Measurements from ENCODE around the gene C19orf33. TPM values are rescaled to one million over a fixed set of nuclear protein-coding genes. Genes with fewer than 3 reads are reported as not detected.
A peak's percentile ranks its signal among the peaks of the same experiment; 100 is the strongest.

Gene C19orf33
- total RNA-seq, 2 donors from 2014 or later = 111 to 159 TPM

DNA sequence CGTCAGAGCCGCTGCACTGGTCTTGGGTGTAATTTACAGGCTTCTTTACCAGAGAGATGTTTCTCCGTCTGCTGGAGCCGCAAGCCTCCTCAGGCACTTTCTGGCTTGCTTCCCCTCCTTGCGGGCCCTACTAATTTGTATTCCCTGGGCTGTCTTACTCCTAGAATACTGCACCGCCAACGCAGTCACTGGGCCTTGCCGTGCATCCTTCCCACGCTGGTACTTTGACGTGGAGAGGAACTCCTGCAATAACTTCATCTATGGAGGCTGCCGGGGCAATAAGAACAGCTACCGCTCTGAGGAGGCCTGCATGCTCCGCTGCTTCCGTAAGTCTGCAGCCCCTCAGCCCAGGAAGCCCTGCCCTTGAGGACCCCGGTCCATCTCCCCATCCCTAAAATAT, 14.1 kb upstream of the C19orf33 start:
- Histone ChIP-seq H3K36me3 (peaks cover 4% of the 10 kb centered on the region), H3K9me3 (no peaks in the 10 kb centered on the region), H3K9ac (ENCODE audit: low read depth in 2 of 2, low read length in 2 of 2) (peak overlapping the region in 1 of 2 donors; percentile 4), H3K27me3 (no peaks in the 10 kb centered on the region), H3K4me1 (no peaks in the 10 kb centered on the region), H3K4me3 (no peak overlapping the region), H3K27ac (no peak overlapping the region)
- no peak for DNase-seq
- TF ChIP-seq, protein P1, sequence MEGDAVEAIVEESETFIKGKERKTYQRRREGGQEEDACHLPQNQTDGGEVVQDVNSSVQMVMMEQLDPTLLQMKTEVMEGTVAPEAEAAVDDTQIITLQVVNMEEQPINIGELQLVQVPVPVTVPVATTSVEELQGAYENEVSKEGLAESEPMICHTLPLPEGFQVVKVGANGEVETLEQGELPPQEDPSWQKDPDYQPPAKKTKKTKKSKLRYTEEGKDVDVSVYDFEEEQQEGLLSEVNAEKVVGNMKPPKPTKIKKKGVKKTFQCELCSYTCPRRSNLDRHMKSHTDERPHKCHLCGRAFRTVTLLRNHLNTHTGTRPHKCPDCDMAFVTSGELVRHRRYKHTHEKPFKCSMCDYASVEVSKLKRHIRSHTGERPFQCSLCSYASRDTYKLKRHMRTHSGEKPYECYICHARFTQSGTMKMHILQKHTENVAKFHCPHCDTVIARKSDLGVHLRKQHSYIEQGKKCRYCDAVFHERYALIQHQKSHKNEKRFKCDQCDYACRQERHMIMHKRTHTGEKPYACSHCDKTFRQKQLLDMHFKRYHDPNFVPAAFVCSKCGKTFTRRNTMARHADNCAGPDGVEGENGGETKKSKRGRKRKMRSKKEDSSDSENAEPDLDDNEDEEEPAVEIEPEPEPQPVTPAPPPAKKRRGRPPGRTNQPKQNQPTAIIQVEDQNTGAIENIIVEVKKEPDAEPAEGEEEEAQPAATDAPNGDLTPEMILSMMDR (IDR thresholded peaks at IDR 0.05) = no peak
- intact Hi-C loops (cut with DNase I) = no loop called here

DNA sequence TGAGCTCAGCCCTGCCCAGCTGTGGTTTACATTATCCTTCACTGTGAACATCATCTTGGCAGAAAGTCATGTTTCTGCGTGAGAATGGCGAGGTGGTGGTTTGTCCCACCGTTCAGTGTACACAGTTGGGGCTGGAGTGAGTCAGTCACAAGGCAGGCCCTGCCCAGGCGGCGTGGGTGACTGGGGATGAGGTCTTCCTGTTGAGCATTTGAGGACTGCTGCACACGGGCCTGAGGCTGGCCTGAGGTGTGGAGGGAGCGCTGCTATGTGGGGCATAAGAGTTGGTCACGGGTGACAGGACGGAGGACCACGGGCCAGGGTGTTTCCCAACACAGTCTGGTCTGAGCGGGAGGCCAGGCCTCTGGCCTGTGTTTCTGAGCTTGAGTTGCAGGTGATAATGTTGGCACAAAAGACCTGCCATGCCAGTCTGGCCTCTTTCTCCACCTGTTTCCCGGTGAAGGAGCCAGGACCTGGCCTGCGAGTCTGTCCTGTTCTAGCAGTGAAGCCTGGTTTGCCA, 13.4 kb upstream of the C19orf33 start:
- no peaks in the 10 kb centered on the region for H3K4me1 ChIP-seq
- no peak overlapping the region for H3K4me3 ChIP-seq
- H3K36me3 ChIP-seq = peaks cover 3% of the 10 kb centered on the region
- no peak overlapping the region for H3K27ac ChIP-seq
- H3K9me3 ChIP-seq = no peaks in the 10 kb centered on the region
- no peak overlapping the region for H3K9ac ChIP-seq (ENCODE audit: low read depth in 2 of 2, low read length in 2 of 2)
- H3K27me3 ChIP-seq = no peaks in the 10 kb centered on the region
- DNase-seq = no peak
- TF ChIP-seq, protein P1 (IDR thresholded peaks at IDR 0.05) = no peak
- intact Hi-C loops (cut with DNase I) = no loop called here

DNA sequence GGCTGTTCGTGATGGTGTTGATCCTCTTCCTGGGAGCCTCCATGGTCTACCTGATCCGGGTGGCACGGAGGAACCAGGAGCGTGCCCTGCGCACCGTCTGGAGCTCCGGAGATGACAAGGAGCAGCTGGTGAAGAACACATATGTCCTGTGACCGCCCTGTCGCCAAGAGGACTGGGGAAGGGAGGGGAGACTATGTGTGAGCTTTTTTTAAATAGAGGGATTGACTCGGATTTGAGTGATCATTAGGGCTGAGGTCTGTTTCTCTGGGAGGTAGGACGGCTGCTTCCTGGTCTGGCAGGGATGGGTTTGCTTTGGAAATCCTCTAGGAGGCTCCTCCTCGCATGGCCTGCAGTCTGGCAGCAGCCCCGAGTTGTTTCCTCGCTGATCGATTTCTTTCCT, 12.2 kb upstream of the C19orf33 start:
- Histone ChIP-seq H3K4me1 (no peaks in the 10 kb centered on the region), H3K9me3 (no peaks in the 10 kb centered on the region), H3K27ac (no peak overlapping the region), H3K27me3 (no peaks in the 10 kb centered on the region), H3K36me3 (no peaks in the 10 kb centered on the region), H3K4me3 (no peak overlapping the region), H3K9ac (ENCODE audit: low read depth in 2 of 2, low read length in 2 of 2) (no peak overlapping the region)
- DNase-seq = no peak
- TF ChIP-seq, protein P1 (IDR thresholded peaks at IDR 0.05) = no peak
- intact Hi-C loops (cut with DNase I) = no loop called here

DNA sequence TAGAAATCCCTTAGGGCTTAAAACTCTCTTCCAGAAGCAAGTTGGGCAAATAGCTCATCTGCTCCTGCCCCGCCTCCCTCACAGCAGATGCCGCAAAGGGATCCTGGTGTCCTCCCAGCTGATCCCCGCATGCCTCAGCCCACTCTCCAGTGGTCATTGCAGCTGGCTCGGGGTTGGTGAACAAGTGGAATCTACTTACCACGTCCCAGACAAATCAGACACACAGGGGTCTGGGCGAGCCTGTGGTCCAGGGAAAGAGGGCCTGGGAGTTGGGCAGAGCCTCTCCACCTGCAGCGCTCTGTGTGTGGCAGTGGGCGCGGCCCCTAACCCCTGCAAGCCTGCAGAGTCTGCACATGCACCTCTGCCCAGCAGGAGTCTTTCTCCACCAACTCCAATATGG, 10.8 kb upstream of the C19orf33 start:
- intact Hi-C loops (cut with DNase I) = no loop called here
- Histone ChIP-seq H3K9me3 (no peaks in the 10 kb centered on the region), H3K27me3 (no peaks in the 10 kb centered on the region), H3K27ac (no peak overlapping the region), H3K4me3 (no peak overlapping the region), H3K9ac (ENCODE audit: low read depth in 2 of 2, low read length in 2 of 2) (no peak overlapping the region), H3K36me3 (no peaks in the 10 kb centered on the region), H3K4me1 (no peaks in the 10 kb centered on the region)
- TF ChIP-seq, protein P1 (IDR thresholded peaks at IDR 0.05) = no peak
- DNase-seq = no peak

DNA sequence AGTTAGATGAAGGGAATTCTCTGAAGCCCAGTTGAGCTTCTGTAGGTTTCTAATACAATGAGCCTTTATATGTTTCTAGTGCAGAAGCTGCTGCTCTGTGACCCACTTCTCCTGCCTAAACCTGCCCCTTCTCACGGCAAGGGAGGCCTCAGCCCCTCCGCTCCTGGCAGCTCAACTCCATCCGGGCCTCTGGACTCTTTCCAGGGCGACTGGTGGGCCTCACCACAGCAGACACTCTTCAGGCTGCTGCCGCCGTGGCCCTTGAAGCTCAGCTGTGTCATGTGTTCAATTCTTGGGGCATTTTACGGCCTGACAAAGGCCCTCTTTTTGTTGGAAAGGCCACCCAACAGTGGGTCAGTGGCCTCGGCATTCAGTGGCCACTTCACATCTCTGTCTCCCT, 10.0 kb upstream of the C19orf33 start:
- TF ChIP-seq, protein P1 (IDR thresholded peaks at IDR 0.05) = no peak
- Histone ChIP-seq H3K4me3 (no peak overlapping the region), H3K9ac (ENCODE audit: low read depth in 2 of 2, low read length in 2 of 2) (no peak overlapping the region), H3K4me1 (no peaks in the 10 kb centered on the region), H3K9me3 (no peaks in the 10 kb centered on the region), H3K27me3 (no peaks in the 10 kb centered on the region), H3K36me3 (no peaks in the 10 kb centered on the region), H3K27ac (no peak overlapping the region)
- intact Hi-C loops (cut with DNase I) = no loop called here
- no peak for DNase-seq

Measured in colonic mucosa (tissue), 4 donors.